HEK293 (cell line): Measurements from ENCODE around the gene SAMD4A.

Experiments used
- GLIS1 ChIP-seq: fragments of 450-650 bp; formaldehyde crosslinking; IDR thresholded peaks from 2 replicates; pipeline ENCODE4 v1.5.1; 2016; ENCODE audit warnings: missing biosample characterization, missing genetic modification characterization
- HOXC10 ChIP-seq: sonication (generic); formaldehyde crosslinking; IDR thresholded peaks from 2 replicates; pipeline ENCODE4 v1.8.1; 2023; ENCODE audit warnings: mild to moderate bottlenecking, missing genetic modification reagents
- IKZF3 ChIP-seq: fragments of 450-650 bp; IDR thresholded peaks from 2 replicates; pipeline ENCODE4 v1.5.0; 2018; ENCODE audit warnings: missing biosample characterization, mild to moderate bottlenecking, missing genetic modification characterization, moderate library complexity
- SP2 ChIP-seq: fragments of 450-650 bp; formaldehyde crosslinking; IDR thresholded peaks from 2 replicates; pipeline ENCODE4 v1.5.1; 2016; ENCODE audit warnings: missing biosample characterization, missing genetic modification characterization
- ZBTB21 ChIP-seq: fragments of 450-650 bp; formaldehyde crosslinking; IDR thresholded peaks from 2 replicates; pipeline ENCODE4 v1.5.1; 2017; ENCODE audit warnings: missing biosample characterization, missing genetic modification characterization
- ZFHX2 ChIP-seq: fragments of 450-650 bp; formaldehyde crosslinking; conservative IDR thresholded peaks from 2 replicates; pipeline ENCODE4 v1.5.1; 2016; ENCODE audit warnings: missing biosample characterization, missing genetic modification characterization
- ZFP69B ChIP-seq: fragments of 450-650 bp; formaldehyde crosslinking; IDR thresholded peaks from 2 replicates; pipeline ENCODE4 v1.5.1; 2016; ENCODE audit warnings: missing biosample characterization, missing genetic modification characterization
- ZIC2 ChIP-seq: fragments of 450-650 bp; formaldehyde crosslinking; IDR thresholded peaks from 2 replicates; pipeline ENCODE4 v1.5.1; 2016; ENCODE audit warnings: missing biosample characterization, missing genetic modification characterization
- ZNF140 ChIP-seq: fragments of 450-650 bp; formaldehyde crosslinking; IDR thresholded peaks from 2 replicates; pipeline ENCODE4 v1.5.1; 2016; ENCODE audit warnings: missing biosample characterization, missing genetic modification characterization
- ZNF366 ChIP-seq: fragments of 450-650 bp; formaldehyde crosslinking; conservative IDR thresholded peaks from 2 replicates; pipeline ENCODE4 v1.5.1; 2016; ENCODE audit warnings: missing biosample characterization, missing genetic modification characterization
- ZNF394 ChIP-seq: fragments of 450-650 bp; formaldehyde crosslinking; IDR thresholded peaks from 2 replicates; pipeline ENCODE4 v1.5.1; 2016; ENCODE audit warnings: missing biosample characterization, missing genetic modification characterization, mild to moderate bottlenecking, moderate library complexity, borderline replicate concordance
- ZNF561 ChIP-seq: fragments of 450-650 bp; IDR thresholded peaks from 2 replicates; pipeline ENCODE4 v1.5.1; 2018; ENCODE audit warnings: missing biosample characterization, missing genetic modification characterization, borderline replicate concordance
- ZNF600 ChIP-seq: fragments of 450-650 bp; formaldehyde crosslinking; IDR thresholded peaks from 2 replicates; pipeline ENCODE4 v1.5.1; 2016; ENCODE audit warnings: missing biosample characterization, missing genetic modification characterization
- ZNF629 ChIP-seq: fragments of 450-650 bp; formaldehyde crosslinking; IDR thresholded peaks from 2 replicates; pipeline ENCODE4 v1.5.1; 2017; ENCODE audit warnings: missing biosample characterization, missing genetic modification characterization
- ZNF654 ChIP-seq: fragments of 450-650 bp; formaldehyde crosslinking; IDR thresholded peaks from 2 replicates; pipeline ENCODE4 v1.5.1; 2016; ENCODE audit warnings: low read depth, missing biosample characterization, missing genetic modification characterization
- TF ChIP-seq, protein P1 (sequence below): fragments of 450-650 bp; formaldehyde crosslinking; IDR thresholded peaks from 2 replicates; pipeline ENCODE4 v1.5.1; 2016; ENCODE audit warnings: missing biosample characterization, missing genetic modification characterization, borderline replicate concordance
- TF ChIP-seq, protein P2 (sequence below): fragments of 450-650 bp; formaldehyde crosslinking; IDR thresholded peaks from 2 replicates; pipeline ENCODE4 v1.5.1; 2017; ENCODE audit warnings: missing biosample characterization, missing genetic modification characterization
- TF ChIP-seq, protein P3 (sequence below): fragments of 450-650 bp; formaldehyde crosslinking; IDR thresholded peaks from 2 replicates; pipeline ENCODE4 v1.5.1; 2016; ENCODE audit warnings: missing biosample characterization, missing genetic modification characterization
- TF ChIP-seq, protein P4 (sequence below): fragments of 450-650 bp; IDR thresholded peaks from 2 replicates; pipeline ENCODE4 v1.5.1; 2018; ENCODE audit warnings: missing biosample characterization, missing genetic modification characterization
- TF ChIP-seq, protein P5 (sequence below): fragments of 450-650 bp; formaldehyde crosslinking; IDR thresholded peaks from 2 replicates; pipeline ENCODE4 v1.5.1; 2016; ENCODE audit warnings: missing biosample characterization, missing genetic modification characterization
- TF ChIP-seq, protein P6 (sequence below): fragments of 450-650 bp; formaldehyde crosslinking; IDR thresholded peaks from 2 replicates; pipeline ENCODE4 v1.5.1; 2017; ENCODE audit warnings: missing biosample characterization, missing genetic modification characterization
- TF ChIP-seq, protein P7 (sequence below): fragments of 450-650 bp; formaldehyde crosslinking; IDR thresholded peaks from 2 replicates; pipeline ENCODE4; 2016; ENCODE audit warnings: missing biosample characterization, missing genetic modification characterization

The SAMD4A gene

DNA sequence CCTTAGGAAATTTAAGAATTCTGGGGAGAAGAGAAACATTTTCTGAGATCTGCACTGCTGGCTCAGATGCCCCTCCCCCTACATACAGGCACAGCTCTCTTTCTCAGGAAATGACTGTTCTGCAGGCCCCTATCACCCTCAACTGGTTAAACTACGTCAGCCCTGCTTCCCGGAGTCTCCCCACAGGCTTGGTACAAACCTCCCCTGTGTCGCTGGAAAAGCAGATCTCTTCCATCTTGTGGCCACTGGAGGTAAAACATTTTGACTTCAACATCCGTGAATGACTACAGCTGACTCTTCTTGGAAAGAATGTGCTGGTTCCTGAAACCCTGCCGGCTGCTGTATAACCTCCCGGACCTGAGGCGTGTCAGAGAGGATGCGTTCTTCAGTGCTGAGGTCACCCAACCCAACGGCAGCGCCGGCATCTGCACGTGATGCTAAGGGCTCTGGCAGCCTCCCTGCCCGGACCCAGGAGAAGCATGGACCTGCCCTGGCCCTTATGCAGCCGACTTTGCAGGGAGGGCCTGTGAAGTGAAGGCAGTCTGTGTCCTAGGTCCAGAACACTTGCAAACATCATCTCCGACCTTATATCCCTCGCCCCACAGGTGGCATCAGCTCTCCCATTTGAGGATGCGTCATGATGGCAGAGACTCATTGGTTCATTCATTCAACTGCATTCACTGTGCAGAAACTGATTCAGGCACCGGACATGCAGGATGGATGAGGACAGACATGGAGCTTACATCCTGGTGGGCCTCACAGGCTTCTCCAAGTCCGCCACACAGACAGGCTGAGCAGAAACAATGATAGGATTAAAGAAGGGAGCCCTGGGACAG is 206.5 kb downstream of the SAMD4A start (continued):
- TF ChIP-seq, protein P1, sequence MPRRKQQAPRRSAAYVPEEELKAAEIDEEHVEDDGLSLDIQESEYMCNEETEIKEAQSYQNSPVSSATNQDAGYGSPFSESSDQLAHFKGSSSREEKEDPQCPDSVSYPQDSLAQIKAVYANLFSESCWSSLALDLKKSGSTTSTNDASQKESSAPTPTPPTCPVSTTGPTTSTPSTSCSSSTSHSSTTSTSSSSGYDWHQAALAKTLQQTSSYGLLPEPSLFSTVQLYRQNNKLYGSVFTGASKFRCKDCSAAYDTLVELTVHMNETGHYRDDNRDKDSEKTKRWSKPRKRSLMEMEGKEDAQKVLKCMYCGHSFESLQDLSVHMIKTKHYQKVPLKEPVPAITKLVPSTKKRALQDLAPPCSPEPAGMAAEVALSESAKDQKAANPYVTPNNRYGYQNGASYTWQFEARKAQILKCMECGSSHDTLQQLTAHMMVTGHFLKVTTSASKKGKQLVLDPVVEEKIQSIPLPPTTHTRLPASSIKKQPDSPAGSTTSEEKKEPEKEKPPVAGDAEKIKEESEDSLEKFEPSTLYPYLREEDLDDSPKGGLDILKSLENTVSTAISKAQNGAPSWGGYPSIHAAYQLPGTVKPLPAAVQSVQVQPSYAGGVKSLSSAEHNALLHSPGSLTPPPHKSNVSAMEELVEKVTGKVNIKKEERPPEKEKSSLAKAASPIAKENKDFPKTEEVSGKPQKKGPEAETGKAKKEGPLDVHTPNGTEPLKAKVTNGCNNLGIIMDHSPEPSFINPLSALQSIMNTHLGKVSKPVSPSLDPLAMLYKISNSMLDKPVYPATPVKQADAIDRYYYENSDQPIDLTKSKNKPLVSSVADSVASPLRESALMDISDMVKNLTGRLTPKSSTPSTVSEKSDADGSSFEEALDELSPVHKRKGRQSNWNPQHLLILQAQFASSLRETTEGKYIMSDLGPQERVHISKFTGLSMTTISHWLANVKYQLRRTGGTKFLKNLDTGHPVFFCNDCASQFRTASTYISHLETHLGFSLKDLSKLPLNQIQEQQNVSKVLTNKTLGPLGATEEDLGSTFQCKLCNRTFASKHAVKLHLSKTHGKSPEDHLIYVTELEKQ, result peak; percentile 54; the same call in 1 of the 2 replicates
- TF ChIP-seq ZBTB21 (tag by site-specific recombination) (0 out of 2 replicates have a peak, but pooled peaks have one; percentile 41), ZIC2 (tag by site-specific recombination) (peak; percentile 23; the same call in 1 of the 2 replicates), HOXC10 (CRISPR knock-in tag) (no peak), SP2 (tag by site-specific recombination) (no peak), ZNF394 (tag by site-specific recombination) (peak; percentile 54; the same call in 1 of the 2 replicates), ZNF600 (tag by site-specific recombination) (peak; percentile 18), ZNF654 (peak; percentile 75), ZNF629 (tag by site-specific recombination) (peak; percentile 91), ZNF561 (0 out of 2 replicates have a peak, but pooled peaks have one; percentile 66), ZNF366 (tag by site-specific recombination) (peak; percentile 84), ZNF140 (no peak), ZFHX2 (tag by site-specific recombination) (no peak), IKZF3 (tag by site-specific recombination) (peak; percentile 63; the same call in 1 of the 2 replicates), ZFP69B (tag by site-specific recombination) (0 out of 2 replicates have a peak, but pooled peaks have one; percentile 35), GLIS1 (peak; percentile 90)
- TF ChIP-seq, protein P2, sequence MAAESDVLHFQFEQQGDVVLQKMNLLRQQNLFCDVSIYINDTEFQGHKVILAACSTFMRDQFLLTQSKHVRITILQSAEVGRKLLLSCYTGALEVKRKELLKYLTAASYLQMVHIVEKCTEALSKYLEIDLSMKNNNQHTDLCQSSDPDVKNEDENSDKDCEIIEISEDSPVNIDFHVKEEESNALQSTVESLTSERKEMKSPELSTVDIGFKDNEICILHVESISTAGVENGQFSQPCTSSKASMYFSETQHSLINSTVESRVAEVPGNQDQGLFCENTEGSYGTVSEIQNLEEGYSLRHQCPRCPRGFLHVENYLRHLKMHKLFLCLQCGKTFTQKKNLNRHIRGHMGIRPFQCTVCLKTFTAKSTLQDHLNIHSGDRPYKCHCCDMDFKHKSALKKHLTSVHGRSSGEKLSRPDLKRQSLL (tag by site-specific recombination), result no peak
- TF ChIP-seq, protein P3, sequence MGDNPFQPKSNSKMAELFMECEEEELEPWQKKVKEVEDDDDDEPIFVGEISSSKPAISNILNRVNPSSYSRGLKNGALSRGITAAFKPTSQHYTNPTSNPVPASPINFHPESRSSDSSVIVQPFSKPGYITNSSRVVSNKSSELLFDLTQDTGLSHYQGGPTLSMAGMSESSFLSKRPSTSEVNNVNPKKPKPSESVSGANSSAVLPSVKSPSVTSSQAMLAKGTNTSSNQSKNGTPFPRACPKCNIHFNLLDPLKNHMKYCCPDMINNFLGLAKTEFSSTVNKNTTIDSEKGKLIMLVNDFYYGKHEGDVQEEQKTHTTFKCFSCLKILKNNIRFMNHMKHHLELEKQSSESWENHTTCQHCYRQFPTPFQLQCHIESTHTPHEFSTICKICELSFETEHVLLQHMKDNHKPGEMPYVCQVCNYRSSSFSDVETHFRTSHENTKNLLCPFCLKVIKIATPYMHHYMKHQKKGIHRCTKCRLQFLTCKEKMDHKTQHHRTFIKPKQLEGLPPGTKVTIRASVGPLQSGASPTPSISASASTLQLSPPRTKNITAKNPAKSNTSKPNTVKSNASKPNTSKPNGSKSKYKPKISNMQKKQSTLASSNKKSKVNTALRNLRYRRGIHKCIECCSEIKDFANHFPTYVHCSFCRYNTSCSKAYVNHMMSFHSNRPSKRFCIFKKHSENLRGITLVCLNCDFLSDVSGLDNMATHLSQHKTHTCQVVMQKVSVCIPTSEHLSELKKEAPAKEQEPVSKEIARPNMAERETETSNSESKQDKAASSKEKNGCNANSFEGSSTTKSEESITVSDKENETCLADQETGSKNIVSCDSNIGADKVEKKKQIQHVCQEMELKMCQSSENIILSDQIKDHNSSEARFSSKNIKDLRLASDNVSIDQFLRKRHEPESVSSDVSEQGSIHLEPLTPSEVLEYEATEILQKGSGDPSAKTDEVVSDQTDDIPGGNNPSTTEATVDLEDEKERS (tag by site-specific recombination), result no peak
- TF ChIP-seq, protein P4, sequence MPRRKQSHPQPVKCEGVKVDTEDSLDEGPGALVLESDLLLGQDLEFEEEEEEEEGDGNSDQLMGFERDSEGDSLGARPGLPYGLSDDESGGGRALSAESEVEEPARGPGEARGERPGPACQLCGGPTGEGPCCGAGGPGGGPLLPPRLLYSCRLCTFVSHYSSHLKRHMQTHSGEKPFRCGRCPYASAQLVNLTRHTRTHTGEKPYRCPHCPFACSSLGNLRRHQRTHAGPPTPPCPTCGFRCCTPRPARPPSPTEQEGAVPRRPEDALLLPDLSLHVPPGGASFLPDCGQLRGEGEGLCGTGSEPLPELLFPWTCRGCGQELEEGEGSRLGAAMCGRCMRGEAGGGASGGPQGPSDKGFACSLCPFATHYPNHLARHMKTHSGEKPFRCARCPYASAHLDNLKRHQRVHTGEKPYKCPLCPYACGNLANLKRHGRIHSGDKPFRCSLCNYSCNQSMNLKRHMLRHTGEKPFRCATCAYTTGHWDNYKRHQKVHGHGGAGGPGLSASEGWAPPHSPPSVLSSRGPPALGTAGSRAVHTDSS (tag by site-specific recombination), result no peak
- TF ChIP-seq, protein P5, sequence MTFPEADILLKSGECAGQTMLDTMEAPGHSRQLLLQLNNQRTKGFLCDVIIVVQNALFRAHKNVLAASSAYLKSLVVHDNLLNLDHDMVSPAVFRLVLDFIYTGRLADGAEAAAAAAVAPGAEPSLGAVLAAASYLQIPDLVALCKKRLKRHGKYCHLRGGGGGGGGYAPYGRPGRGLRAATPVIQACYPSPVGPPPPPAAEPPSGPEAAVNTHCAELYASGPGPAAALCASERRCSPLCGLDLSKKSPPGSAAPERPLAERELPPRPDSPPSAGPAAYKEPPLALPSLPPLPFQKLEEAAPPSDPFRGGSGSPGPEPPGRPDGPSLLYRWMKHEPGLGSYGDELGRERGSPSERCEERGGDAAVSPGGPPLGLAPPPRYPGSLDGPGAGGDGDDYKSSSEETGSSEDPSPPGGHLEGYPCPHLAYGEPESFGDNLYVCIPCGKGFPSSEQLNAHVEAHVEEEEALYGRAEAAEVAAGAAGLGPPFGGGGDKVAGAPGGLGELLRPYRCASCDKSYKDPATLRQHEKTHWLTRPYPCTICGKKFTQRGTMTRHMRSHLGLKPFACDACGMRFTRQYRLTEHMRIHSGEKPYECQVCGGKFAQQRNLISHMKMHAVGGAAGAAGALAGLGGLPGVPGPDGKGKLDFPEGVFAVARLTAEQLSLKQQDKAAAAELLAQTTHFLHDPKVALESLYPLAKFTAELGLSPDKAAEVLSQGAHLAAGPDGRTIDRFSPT, result peak; percentile 49; the same call in 1 of the 2 replicates
- TF ChIP-seq, protein P6, sequence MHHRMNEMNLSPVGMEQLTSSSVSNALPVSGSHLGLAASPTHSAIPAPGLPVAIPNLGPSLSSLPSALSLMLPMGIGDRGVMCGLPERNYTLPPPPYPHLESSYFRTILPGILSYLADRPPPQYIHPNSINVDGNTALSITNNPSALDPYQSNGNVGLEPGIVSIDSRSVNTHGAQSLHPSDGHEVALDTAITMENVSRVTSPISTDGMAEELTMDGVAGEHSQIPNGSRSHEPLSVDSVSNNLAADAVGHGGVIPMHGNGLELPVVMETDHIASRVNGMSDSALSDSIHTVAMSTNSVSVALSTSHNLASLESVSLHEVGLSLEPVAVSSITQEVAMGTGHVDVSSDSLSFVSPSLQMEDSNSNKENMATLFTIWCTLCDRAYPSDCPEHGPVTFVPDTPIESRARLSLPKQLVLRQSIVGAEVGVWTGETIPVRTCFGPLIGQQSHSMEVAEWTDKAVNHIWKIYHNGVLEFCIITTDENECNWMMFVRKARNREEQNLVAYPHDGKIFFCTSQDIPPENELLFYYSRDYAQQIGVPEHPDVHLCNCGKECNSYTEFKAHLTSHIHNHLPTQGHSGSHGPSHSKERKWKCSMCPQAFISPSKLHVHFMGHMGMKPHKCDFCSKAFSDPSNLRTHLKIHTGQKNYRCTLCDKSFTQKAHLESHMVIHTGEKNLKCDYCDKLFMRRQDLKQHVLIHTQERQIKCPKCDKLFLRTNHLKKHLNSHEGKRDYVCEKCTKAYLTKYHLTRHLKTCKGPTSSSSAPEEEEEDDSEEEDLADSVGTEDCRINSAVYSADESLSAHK, result 0 out of 2 replicates have a peak, but pooled peaks have one; percentile 40
- TF ChIP-seq, protein P7, sequence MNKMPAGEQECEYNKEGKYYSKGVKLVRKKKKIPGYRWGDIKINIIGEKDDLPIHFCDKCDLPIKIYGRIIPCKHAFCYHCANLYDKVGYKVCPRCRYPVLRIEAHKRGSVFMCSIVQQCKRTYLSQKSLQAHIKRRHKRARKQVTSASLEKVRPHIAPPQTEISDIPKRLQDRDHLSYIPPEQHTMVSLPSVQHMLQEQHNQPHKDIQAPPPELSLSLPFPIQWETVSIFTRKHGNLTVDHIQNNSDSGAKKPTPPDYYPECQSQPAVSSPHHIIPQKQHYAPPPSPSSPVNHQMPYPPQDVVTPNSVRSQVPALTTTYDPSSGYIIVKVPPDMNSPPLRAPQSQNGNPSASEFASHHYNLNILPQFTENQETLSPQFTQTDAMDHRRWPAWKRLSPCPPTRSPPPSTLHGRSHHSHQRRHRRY (tag by site-specific recombination), result no peak
